GM12801 (cell line): ENCODE measurements around the gene DUSP1.

Experiments used
- TF ChIP-seq, protein P1 (sequence below): IDR thresholded peaks from one replicate; pipeline ENCODE4 v1.5.1; 2011; ENCODE audit warnings: control low read depth; ENCODE audit not compliant: insufficient read length; ENCODE audit errors: extremely low read depth

DUSP1 gene

DNA sequence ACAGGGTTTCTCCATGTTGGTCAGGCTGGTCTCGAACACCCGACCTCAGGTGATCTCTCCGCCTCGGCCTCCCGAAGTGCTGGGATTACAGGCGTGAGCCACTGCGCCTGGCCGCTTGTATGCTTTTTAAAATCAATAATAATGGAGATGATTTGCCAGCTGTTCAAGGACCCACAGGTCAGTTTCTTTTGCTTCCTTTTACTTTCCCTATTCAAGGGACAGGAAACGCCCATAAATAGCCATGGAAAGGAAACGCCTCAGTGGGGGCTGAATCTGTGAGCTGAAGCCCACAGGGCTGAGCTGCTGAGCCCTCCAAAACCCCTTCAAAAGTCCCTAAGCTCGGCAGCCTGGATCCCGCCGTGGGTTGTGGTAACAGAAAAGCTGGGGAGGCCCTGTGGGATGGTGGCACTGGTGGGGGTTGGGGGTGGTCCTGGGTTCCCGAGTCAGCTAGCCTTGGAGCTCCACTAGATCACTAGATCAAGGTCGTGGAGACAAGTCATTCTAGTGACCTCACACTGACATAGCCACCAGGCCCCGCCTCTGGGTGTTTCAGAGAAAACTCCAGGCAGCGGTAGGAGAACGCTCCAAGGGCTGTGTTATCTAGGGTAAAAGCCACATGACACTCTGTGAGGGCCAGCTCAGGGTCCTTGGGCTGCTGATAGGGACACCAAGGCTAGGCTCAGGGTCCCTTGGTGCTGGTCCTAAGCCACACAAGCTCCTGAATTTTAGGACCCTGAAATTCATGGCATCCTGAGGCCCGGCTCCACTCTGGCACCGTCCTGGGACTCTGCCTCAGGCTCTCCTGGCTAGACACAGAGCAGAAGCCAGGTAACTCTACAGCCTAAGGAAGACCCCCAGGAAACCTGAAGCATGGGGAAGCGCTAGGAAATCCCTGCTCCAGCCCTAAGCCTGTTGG lies 18.0 kb upstream of the DUSP1 start:
- TF ChIP-seq, protein P1, sequence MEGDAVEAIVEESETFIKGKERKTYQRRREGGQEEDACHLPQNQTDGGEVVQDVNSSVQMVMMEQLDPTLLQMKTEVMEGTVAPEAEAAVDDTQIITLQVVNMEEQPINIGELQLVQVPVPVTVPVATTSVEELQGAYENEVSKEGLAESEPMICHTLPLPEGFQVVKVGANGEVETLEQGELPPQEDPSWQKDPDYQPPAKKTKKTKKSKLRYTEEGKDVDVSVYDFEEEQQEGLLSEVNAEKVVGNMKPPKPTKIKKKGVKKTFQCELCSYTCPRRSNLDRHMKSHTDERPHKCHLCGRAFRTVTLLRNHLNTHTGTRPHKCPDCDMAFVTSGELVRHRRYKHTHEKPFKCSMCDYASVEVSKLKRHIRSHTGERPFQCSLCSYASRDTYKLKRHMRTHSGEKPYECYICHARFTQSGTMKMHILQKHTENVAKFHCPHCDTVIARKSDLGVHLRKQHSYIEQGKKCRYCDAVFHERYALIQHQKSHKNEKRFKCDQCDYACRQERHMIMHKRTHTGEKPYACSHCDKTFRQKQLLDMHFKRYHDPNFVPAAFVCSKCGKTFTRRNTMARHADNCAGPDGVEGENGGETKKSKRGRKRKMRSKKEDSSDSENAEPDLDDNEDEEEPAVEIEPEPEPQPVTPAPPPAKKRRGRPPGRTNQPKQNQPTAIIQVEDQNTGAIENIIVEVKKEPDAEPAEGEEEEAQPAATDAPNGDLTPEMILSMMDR: no peak

DNA sequence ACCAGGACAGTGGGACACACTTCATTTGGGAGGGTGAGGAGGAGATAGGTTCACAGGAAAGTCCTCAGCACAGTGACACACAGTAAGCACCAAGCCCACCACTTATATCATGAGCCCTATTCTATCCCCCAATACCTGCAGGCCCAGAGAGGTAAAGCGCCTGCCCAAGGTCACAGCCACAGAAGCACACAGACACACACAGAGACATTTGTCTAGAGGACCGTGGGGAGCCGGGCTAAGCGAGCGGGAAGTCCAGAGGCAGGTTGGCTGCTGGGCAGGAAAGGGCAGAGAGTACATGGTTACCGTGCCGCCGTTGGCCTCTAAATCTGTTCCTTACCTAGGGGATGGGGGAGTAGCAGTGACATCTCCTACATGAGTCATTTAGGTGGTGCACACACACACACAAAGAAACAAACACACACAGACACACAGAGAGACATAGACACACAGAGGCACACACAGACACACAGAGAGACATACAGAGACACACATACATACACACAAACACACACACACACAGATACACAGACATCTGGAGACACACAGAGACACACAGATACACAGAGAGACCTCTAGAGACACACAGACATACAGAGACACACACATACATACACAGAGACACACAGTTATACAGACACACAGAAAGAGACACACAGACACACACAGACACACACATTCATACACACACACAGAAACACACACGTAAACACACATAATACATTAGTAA lies 15.9 kb upstream of the DUSP1 start:
- TF ChIP-seq, protein P1: no peak

DNA sequence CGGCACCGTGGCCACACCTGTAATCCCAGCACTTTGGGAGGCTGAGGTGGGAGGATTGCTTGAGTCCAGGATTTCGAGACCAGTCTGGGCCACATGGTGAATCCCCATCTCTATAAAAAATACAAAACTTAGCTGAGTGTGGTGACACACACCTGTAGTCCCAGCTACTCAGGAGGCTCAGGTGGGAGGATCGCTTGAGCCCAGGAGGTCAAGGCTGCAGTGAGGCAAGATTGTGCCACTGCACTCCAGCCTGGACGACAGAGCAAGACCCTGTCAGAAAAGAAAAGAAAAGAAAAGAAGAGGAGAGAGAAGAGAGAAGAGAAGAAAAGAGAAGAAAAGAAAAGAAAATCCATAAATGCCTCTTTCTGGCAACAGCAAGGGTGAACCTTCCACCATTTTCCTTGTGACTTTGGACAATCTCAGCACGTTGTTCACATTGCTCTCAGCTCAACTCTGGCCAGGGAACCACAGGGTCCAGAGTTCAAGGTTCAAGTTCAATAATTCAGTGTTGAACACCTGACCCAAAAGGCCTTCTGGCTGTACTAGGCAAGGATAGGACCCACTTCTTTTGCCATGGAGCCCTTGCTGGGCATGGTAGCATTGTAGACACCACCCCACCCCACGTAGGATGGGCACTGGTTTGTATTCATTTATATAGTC lies 14.6 kb upstream of the DUSP1 start:
- TF ChIP-seq, protein P1: no peak

DNA sequence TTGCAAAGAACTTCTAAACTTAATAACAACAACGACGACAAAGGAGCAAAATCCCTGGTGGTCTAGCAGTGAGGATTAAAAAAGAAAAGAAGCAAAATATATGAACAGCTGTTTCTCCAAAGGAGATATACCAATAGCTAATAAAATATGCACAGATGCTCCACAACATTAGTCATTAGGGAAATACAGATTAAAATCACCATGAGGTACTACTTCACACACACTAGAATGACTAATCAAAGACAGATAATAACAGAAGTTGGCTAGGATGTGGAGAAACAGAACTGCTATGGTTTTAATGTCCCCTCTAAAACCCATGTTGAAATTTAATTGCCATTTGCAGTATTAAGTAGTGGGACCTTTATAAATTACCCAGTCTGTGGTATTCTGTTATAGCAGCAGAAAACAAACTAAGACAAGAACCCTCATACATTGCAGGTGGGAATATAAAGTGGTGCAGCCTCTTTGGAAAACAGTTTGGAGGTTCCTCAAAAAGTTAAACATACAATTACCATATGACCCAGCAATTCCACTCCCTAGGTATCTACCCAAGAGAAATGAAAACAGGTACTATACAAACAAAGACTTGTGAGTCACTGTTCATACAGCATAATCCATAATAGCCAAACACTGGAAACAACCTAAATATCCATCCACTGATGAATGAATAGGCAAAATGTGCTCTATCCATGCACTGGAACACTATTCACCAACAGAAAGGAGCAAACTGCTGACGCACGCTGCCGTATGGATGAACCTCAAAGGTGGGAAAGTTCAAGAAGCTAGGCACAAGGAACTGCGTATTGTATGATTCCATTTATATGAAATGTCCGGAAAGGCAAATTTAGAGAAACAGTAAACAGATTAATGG lies 11.4 kb upstream of the DUSP1 start:
- TF ChIP-seq, protein P1: no peak

DNA sequence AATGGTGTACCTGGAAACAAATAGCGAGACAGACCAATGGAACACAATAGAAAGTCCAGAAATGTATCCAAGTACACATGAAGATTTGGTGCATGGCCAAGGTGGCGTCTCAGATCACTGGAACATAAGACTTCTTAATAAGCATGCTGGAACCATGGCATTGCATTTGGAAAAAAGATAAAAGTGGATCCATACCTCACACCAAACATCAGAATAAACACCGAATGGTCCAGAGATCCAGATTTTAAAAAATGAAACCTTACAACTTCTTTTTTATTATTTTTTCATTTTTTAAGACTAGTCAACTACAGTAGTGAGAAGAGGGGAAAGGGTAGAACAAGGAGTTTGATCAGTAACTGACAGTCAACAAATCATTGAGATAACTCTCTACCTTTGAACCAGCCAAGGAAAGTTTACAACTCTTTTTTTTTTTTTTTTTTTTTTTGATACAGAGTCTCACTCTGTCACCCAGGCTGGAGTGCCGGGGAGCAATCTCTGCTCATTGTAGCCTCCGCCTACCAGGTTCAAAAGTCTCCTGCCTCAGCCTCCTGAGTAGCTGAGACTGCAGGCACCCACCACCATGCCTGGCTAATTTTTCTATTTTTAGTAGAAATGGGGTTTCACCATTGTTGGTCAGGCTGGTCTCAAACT lies 8.8 kb upstream of the DUSP1 start:
- TF ChIP-seq, protein P1: no peak

DNA sequence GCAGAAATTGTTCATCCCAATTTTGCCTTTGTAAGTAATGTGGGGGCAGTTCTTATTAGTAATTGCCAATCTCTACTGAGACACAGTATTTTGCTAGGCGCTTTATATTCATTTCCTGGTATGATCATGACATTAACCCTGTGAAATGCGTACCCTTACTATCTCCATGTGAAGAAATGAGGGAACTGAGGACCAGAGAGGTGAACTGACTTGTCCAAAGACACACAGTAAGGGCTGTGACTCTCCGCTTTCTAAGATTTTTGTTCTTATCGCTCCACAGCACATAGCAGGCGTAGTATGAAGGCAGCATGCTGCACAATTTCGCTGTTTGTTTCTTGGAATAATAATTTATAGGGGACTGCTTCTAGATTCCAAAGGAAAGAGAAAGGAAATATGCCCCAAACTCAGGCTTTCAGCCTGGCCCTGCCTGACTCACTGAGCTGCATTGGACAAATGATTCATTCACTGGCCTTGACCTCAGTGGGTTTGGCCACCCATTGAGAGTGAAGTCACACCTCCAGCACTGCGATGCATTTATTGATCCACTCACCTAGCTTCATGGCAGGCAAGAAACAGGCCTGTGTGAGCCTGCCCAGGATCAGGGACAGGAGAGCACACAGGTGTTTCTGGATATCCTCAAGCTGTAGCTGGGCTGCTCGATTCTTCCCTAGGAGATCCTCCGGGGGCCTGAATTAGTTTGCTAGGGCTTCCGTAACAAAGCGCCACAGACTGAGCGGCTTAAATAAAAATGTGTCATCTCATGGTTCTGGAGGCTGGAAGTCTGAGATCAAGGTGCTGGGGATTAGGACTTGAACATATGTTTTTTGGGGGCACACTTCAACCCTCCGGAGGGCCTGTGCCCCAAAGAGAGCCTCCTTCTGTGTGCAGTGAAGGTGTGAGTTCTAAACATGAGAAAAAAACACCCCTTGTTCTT lies 7.2 kb upstream of the DUSP1 start:
- TF ChIP-seq, protein P1: no peak
